Measurements from ENCODE around the gene PRAMEF17. TPM values are rescaled to one million over a fixed set of nuclear protein-coding genes. Genes with fewer than 3 reads are reported as not detected.
"Not testable (repeated sequence)": the region's sequence is repeated elsewhere in the genome, so short reads cannot be mapped to it uniquely, and the experiment has no call there.

Gene PRAMEF17
- polyA plus RNA-seq, 12 donors = not detected

GRCh38 chr1:13439104-13439783, 49.8 kb downstream of the PRAMEF17 start:
- DNase-seq = not testable (repeated sequence)

Other genes starting within 250 kb of the PRAMEF17 start
- gene PRAMEF26, start 233.6 kb upstream of the PRAMEF17 start, polyA plus RNA-seq (ENCODE audit: insufficient read length in 12 of 12) = not detected
- under 1 TPM in 1 of 12 donors, not detected in 11; 0.24 TPM for gene HNRNPCL4, start 224.0 kb upstream of the PRAMEF17 start, polyA plus RNA-seq (ENCODE audit: insufficient read length in 12 of 12)
- not detected for gene PRAMEF9, start 217.8 kb upstream of the PRAMEF17 start, polyA plus RNA-seq (ENCODE audit: insufficient read length in 12 of 12)
- gene PRAMEF13, start 188.2 kb upstream of the PRAMEF17 start, polyA plus RNA-seq (ENCODE audit: insufficient read length in 12 of 12) = not detected
- gene PRAMEF18, start 163.5 kb upstream of the PRAMEF17 start, polyA plus RNA-seq (ENCODE audit: insufficient read length in 12 of 12) = not detected
- not detected for gene PRAMEF5, start 135.4 kb upstream of the PRAMEF17 start, polyA plus RNA-seq (ENCODE audit: insufficient read length in 12 of 12)
- not detected for gene PRAMEF8, start 104.5 kb upstream of the PRAMEF17 start, polyA plus RNA-seq (ENCODE audit: insufficient read length in 12 of 12)
- not detected for gene PRAMEF33, start 86.1 kb upstream of the PRAMEF17 start, polyA plus RNA-seq (ENCODE audit: insufficient read length in 12 of 12)
- gene PRAMEF15, start 74.1 kb upstream of the PRAMEF17 start, polyA plus RNA-seq (ENCODE audit: insufficient read length in 12 of 12) = not detected
- gene PRAMEF14, start 42.5 kb upstream of the PRAMEF17 start, polyA plus RNA-seq (ENCODE audit: insufficient read length in 12 of 12) = not detected
- not detected for gene PRAMEF19, start 17.7 kb upstream of the PRAMEF17 start, polyA plus RNA-seq (ENCODE audit: insufficient read length in 12 of 12)
- under 1 TPM in 1 of 12 donors, not detected in 11; 0.16 TPM for gene PRAMEF20, start 20.8 kb downstream of the PRAMEF17 start, polyA plus RNA-seq (ENCODE audit: insufficient read length in 12 of 12)
- gene LRRC38, start 124.4 kb downstream of the PRAMEF17 start, polyA plus RNA-seq (ENCODE audit: insufficient read length in 12 of 12) = 10 to 100 TPM in 11 of 12 donors, not detected in 1; 13.4 to 77.1 (median 29.4) TPM
- gene PDPN, start 194.2 kb downstream of the PRAMEF17 start, polyA plus RNA-seq (ENCODE audit: insufficient read length in 12 of 12) = 10 to 100 TPM in 11 of 12 donors, not detected in 1; 16.8 to 45.6 (median 37.9) TPM